HL-60 (cell line): Measurements from ENCODE around the gene HOXC5.

Source experiments
- CTCF ChIP-seq: IDR thresholded peaks from one replicate; pipeline ENCODE4 v1.5.1; 2011; ENCODE audit warnings: low read length, control low read depth, inconsistent platforms; ENCODE audit not compliant: insufficient read depth
- GABPA ChIP-seq: IDR thresholded peaks from 2 replicates; pipeline ENCODE4 v1.6.1; 2012; ENCODE audit warnings: low read depth
- POLR2AphosphoS5 ChIP-seq: IDR thresholded peaks from 2 replicates; pipeline ENCODE4 v1.6.1; 2012; ENCODE audit warnings: low read depth
- SPI1 ChIP-seq: IDR thresholded peaks from 2 replicates; pipeline ENCODE4 v1.6.1; 2012; ENCODE audit warnings: low read depth, mild to moderate bottlenecking, borderline replicate concordance
- TF ChIP-seq, protein P1 (sequence below): IDR thresholded peaks from 2 replicates; pipeline ENCODE4 v1.6.1; 2012; ENCODE audit warnings: low read depth; ENCODE audit not compliant: insufficient replicate concordance

DNA sequence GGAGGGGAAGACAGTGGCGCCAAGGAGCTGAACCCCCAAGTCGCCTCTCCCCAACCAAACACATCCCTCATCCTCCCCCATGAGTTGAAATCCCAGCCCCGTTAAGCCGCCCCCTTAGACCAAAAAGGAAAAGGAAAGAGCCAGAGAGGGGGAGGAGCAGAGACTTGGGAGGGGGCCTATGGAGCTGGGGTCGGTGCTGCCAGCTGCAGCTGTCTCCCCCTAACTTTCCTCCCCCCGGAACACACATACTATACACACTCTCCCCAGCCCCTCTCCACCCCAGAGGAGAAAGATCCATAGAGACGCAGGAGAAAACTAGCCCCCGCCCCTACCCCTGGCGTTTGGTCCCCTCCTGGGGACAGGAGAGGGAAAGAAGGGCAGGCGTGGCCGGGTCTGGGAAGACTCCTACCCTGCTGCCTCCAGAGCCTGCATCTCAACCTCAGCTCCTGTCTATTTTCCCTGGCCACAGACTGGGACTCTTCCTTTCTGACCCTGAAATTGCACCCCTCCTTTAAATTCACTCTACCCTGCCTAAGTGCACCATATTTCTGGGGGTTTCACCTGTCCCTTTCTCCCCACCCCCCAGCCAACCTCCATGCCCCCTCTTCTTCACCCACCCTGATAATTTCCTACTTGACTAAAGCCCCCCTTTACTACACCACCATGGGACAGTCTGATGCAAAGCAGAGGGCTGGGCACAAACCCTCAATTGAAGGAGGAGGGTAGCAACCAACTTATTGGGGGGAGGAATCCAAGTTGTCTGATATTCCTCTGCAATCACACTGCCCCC lies 34.5 kb upstream of the HOXC5 start:
- TF ChIP-seq CTCF (no peak), POLR2AphosphoS5 (no peak), SPI1 (no peak), GABPA (no peak)
- TF ChIP-seq, protein P1, sequence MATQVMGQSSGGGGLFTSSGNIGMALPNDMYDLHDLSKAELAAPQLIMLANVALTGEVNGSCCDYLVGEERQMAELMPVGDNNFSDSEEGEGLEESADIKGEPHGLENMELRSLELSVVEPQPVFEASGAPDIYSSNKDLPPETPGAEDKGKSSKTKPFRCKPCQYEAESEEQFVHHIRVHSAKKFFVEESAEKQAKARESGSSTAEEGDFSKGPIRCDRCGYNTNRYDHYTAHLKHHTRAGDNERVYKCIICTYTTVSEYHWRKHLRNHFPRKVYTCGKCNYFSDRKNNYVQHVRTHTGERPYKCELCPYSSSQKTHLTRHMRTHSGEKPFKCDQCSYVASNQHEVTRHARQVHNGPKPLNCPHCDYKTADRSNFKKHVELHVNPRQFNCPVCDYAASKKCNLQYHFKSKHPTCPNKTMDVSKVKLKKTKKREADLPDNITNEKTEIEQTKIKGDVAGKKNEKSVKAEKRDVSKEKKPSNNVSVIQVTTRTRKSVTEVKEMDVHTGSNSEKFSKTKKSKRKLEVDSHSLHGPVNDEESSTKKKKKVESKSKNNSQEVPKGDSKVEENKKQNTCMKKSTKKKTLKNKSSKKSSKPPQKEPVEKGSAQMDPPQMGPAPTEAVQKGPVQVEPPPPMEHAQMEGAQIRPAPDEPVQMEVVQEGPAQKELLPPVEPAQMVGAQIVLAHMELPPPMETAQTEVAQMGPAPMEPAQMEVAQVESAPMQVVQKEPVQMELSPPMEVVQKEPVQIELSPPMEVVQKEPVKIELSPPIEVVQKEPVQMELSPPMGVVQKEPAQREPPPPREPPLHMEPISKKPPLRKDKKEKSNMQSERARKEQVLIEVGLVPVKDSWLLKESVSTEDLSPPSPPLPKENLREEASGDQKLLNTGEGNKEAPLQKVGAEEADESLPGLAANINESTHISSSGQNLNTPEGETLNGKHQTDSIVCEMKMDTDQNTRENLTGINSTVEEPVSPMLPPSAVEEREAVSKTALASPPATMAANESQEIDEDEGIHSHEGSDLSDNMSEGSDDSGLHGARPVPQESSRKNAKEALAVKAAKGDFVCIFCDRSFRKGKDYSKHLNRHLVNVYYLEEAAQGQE: no peak
